Mesenchymal stem cell (in vitro differentiated cells and primary cell): ENCODE measurements around the gene MAN1A1.
"Not testable (repeated sequence)": the region's sequence is repeated elsewhere in the genome, so short reads cannot be mapped to it uniquely, and the experiment has no call there.

Experiments used
- DNase-seq: peaks from one replicate; pipeline ENCODE4 v3.0.0-alpha.2; 2013
- H2AFZ ChIP-seq: one replicate; pipeline ENCODE4 v1.6.1; 2013; ENCODE audit warnings: low read depth, mild to moderate bottlenecking, control low read depth, inconsistent platforms, low read length, moderate library complexity
- H2AK5ac ChIP-seq: 2 replicates; pipeline ENCODE4 v1.6.1; 2013; ENCODE audit warnings: low read length, moderate library complexity, mild to moderate bottlenecking, inconsistent platforms; ENCODE audit not compliant: severe bottlenecking
- H2BK120ac ChIP-seq: one replicate; pipeline ENCODE4 v1.6.1; 2013; ENCODE audit warnings: low read depth, mild to moderate bottlenecking, inconsistent platforms, low read length, moderate library complexity
- H2BK12ac ChIP-seq, 2 experiments: one replicate each; pipeline ENCODE4 v1.6.1; 2013; ENCODE audit warnings: inconsistent platforms in 2 of 2, low read length in 2 of 2, mild to moderate bottlenecking in 2 of 2, moderate library complexity in 2 of 2, control low read depth in 1 of 2
- H2BK15ac ChIP-seq: one replicate; pipeline ENCODE4 v1.6.1; 2013; ENCODE audit warnings: mild to moderate bottlenecking, low read depth, inconsistent platforms; ENCODE audit not compliant: poor library complexity, severe bottlenecking
- H2BK5ac ChIP-seq: 2 replicates; pipeline ENCODE4 v1.6.1; 2013; ENCODE audit warnings: low read depth, mild to moderate bottlenecking, low read length, control low read depth, inconsistent platforms; ENCODE audit not compliant: poor library complexity, severe bottlenecking
- H3K14ac ChIP-seq, 2 experiments: one replicate each; pipeline ENCODE4 v1.6.1; 2013; ENCODE audit warnings: inconsistent platforms in 2 of 2, low read length in 2 of 2, control low read depth in 1 of 2, mild to moderate bottlenecking in 1 of 2, moderate library complexity in 1 of 2
- H3K18ac ChIP-seq, 2 experiments: one replicate each; pipeline ENCODE4 v1.6.1; 2013; ENCODE audit warnings: inconsistent platforms in 2 of 2, low read length in 2 of 2, control low read depth in 1 of 2, low read depth in 1 of 2, mild to moderate bottlenecking in 1 of 2
- H3K23ac ChIP-seq, 2 experiments: one replicate each; pipeline ENCODE4 v1.6.1; 2013; ENCODE audit warnings: inconsistent platforms in 2 of 2, low read length in 2 of 2, mild to moderate bottlenecking in 2 of 2, moderate library complexity in 2 of 2, control low read depth in 1 of 2
- H3K27ac ChIP-seq: 2 replicates; pipeline ENCODE4 v1.5.1; 2013; ENCODE audit warnings: mild to moderate bottlenecking, moderate library complexity, low read length, control low read depth, inconsistent platforms; ENCODE audit not compliant: poor library complexity, severe bottlenecking
- H3K27me3 ChIP-seq, 2 experiments: 2 replicates each; pipeline versions ENCODE4 v1.6.1 to v1.7.0; 2013; ENCODE audit warnings: low read length in 2 of 2, mild to moderate bottlenecking in 2 of 2, moderate library complexity in 2 of 2, control low read depth in 1 of 2, inconsistent platforms in 1 of 2; ENCODE audit not compliant: control insufficient read depth in 1 of 2, insufficient read depth in 1 of 2
- H3K36me3 ChIP-seq, 2 experiments: 2 replicates each; pipeline versions ENCODE4 v1.6.1 to v1.7.0; 2013; ENCODE audit warnings: low read length in 2 of 2, control low read depth in 1 of 2, inconsistent platforms in 1 of 2, low read depth in 1 of 2, mild to moderate bottlenecking in 1 of 2; ENCODE audit not compliant: insufficient read depth in 2 of 2, control insufficient read depth in 1 of 2
- H3K4ac ChIP-seq, 2 experiments: one replicate each; pipeline ENCODE4 v1.6.1; 2013; ENCODE audit warnings: inconsistent platforms in 2 of 2, low read length in 2 of 2, mild to moderate bottlenecking in 2 of 2, moderate library complexity in 2 of 2, control low read depth in 1 of 2, low read depth in 1 of 2
- H3K4me1 ChIP-seq: 2 replicates; pipeline ENCODE4 v1.6.1; 2013; ENCODE audit warnings: low read depth, low read length, control low read depth; ENCODE audit not compliant: control insufficient read depth, insufficient read depth
- H3K4me2 ChIP-seq: 2 replicates; pipeline ENCODE4 v1.6.1; 2013; ENCODE audit warnings: low read length, mild to moderate bottlenecking, inconsistent platforms; ENCODE audit not compliant: poor library complexity, severe bottlenecking
- H3K4me3 ChIP-seq, 2 experiments: 2 replicates each; pipeline versions ENCODE4 v1.5.1 to v1.7.0; 2013; ENCODE audit warnings: low read length in 2 of 2, mild to moderate bottlenecking in 2 of 2, control low read depth in 1 of 2, low read depth in 1 of 2; ENCODE audit not compliant: insufficient read depth in 1 of 2
- H3K79me1 ChIP-seq: replicated peaks from 2 replicates; pipeline ENCODE4 v1.6.1; 2013; ENCODE audit warnings: mild to moderate bottlenecking, control low read depth, low read length, inconsistent platforms; ENCODE audit not compliant: poor library complexity, severe bottlenecking
- H3K9ac ChIP-seq: 2 replicates; pipeline ENCODE4 v1.7.0; 2013; ENCODE audit warnings: mild to moderate bottlenecking, low read length, moderate library complexity
- H3K9me3 ChIP-seq: 2 replicates; pipeline ENCODE4 v1.7.0; 2013; ENCODE audit warnings: mild to moderate bottlenecking, low read length; ENCODE audit not compliant: control insufficient read depth
- H4K8ac ChIP-seq: one replicate; pipeline ENCODE4 v1.6.1; 2013; ENCODE audit warnings: inconsistent platforms, mild to moderate bottlenecking, low read length, moderate library complexity
- H4K91ac ChIP-seq: one replicate; pipeline ENCODE4 v1.6.1; 2013; ENCODE audit warnings: mild to moderate bottlenecking, low read length, inconsistent platforms
- WGBS: methylation state at CpG from one replicate; pipeline ENCODE4 v1.1.7; 2013; ENCODE audit warnings: mixed read lengths; 5-methylcytosine and 5-hydroxymethylcytosine counted together

MAN1A1 gene

GRCh38 chr6:119169355-119169754, 180.2 kb downstream of the MAN1A1 start:
- not testable (repeated sequence) for H3K9ac ChIP-seq, H3K79me1 ChIP-seq, H2BK5ac ChIP-seq, H2AK5ac ChIP-seq, H4K91ac ChIP-seq, H3K27me3 ChIP-seq, H3K36me3 ChIP-seq, H2AFZ ChIP-seq, H3K4ac ChIP-seq, H2BK120ac ChIP-seq, H3K27ac ChIP-seq, H3K9me3 ChIP-seq, H4K8ac ChIP-seq, H3K18ac ChIP-seq, H3K14ac ChIP-seq, H3K4me1 ChIP-seq, H2BK15ac ChIP-seq, H3K4me3 ChIP-seq, H2BK12ac ChIP-seq, H3K4me2 ChIP-seq, H3K23ac ChIP-seq, DNase-seq
- WGBS: 97% methylated on average over 2 of the region's 2 CpGs

DNA sequence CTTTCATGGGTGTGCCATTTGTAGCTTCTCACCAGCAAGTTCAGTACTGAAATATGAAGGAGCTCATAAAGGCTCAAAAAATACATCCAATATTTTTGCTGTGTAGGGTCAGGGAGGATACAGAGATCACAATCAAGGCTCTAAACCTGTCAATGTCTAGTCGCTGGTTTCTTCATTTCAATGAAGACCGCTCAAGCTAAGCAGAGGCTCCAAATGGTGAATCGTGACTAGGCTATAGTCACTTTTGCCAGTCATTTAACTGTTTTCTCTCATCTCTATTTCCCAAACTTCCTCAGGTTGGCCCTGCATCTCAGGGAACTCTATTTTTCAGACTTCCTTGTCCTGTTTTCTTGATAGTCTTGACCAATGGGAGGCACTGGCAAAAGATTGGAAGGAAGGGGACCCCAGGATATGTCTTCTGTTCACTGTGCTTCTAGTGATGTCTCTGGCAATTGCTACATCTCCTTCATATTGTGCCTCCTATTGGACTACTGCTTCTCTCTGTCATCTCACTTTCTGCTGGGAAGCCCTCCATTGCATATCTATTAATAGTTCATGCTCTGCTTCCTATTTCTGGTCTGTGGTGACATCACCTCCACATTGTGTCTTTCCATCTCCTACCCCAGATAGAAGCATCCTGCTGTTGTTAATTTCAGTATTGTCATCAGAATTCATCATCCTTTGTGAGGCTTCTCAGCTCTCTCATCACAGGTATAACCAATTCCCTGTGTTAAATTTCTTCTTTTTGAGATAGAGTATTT, 183.4 kb downstream of the MAN1A1 start:
- Histone ChIP-seq H3K27ac (no peak overlapping the region), H4K8ac (no peak overlapping the region), H2BK12ac (no peak overlapping the region), H3K27me3 (no peaks in the 10 kb centered on the region), H3K9ac (no peak overlapping the region), H3K18ac (no peak overlapping the region), H3K23ac (no peak overlapping the region), H2AK5ac (no peak overlapping the region), H3K4me3 (no peak overlapping the region), H3K4me1 (peaks cover 3% of the 10 kb centered on the region), H3K9me3 (no peaks in the 10 kb centered on the region), H2BK15ac (no peak overlapping the region), H3K14ac (no peak overlapping the region), H4K91ac (no peak overlapping the region), H2AFZ (no peak overlapping the region), H3K4ac (no peak overlapping the region), H3K79me1 (no peaks in the 10 kb centered on the region), H2BK120ac (no peak overlapping the region), H3K36me3 (no peaks in the 10 kb centered on the region), H2BK5ac (no peak overlapping the region), H3K4me2 (no peak overlapping the region)
- no peak for DNase-seq
- whole genome bisulfite sequencing: 96% methylated on average over 3 of the region's 3 CpGs

DNA sequence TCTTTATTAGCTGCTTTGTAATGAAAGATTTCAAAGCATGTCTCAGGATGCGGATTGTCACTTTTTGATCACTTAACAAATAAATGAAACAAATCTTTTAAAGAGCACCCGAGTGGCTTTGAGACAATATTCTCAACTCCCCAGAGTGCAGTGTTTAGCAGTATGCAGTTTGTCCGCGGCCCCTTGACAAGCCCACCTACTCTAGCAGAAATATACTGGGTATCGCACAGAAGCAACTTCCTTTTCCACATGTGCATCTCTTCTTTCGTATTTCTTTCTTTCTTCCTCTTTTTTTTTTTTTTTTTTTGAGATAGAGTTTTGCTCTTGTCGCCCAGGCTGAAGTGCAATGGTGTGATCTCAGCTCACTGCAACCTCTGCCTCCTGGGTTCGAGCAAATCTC, 186.6 kb downstream of the MAN1A1 start:
- Histone ChIP-seq H3K9ac (no peak overlapping the region), H3K4me3 (no peak overlapping the region), H3K14ac (no peak overlapping the region), H3K4me2 (no peak overlapping the region), H2AFZ (no peak overlapping the region), H3K9me3 (peaks cover 2% of the 10 kb centered on the region), H2AK5ac (no peak overlapping the region), H3K79me1 (no peaks in the 10 kb centered on the region), H3K36me3 (no peaks in the 10 kb centered on the region), H2BK12ac (no peak overlapping the region), H3K27me3 (no peaks in the 10 kb centered on the region), H2BK120ac (no peak overlapping the region), H3K27ac (no peak overlapping the region), H4K91ac (no peak overlapping the region), H2BK15ac (no peak overlapping the region), H3K18ac (no peak overlapping the region), H3K4ac (no peak overlapping the region), H3K23ac (no peak overlapping the region), H4K8ac (no peak overlapping the region), H2BK5ac (no peak overlapping the region), H3K4me1 (peaks cover 3% of the 10 kb centered on the region)
- 97% methylated on average over 7 of the region's 8 CpGs for WGBS
- DNase-seq: no peak

DNA sequence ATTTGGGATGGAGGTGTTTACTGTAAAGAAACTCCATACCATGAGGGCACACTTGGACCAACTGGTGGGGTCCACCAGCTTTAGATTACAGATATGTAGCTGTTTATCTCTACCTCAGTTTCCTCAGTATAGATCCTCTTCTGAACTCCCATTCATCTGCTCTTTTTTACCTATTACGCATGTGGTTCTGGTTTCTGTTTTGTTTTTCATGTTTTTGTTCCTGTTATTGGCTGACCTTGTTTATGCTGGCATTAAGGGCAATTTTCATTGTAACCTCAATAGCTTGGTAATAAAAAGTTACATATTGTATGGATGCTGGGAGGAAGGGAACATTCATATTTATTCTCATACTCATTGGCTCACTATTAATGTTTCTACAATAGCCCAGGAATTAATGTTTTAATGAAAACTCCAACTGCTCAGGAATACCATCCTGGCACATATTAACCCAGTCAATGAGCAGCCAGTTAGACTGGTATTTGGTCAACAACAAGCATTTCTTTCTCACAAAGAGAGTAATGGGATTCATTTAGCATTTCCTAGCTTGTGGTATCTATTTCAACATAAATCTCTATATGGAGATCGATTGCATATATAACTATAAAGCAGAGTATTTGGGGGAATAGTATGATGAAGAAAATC, 187.3 kb downstream of the MAN1A1 start:
- Histone ChIP-seq H2AK5ac (no peak overlapping the region), H3K4ac (no peak overlapping the region), H4K91ac (no peak overlapping the region), H3K18ac (no peak overlapping the region), H3K4me3 (no peak overlapping the region), H3K14ac (no peak overlapping the region), H3K9ac (no peak overlapping the region), H3K79me1 (no peaks in the 10 kb centered on the region), H3K9me3 (peaks cover 2% of the 10 kb centered on the region), H3K23ac (no peak overlapping the region), H2BK12ac (no peak overlapping the region), H2BK15ac (no peak overlapping the region), H2BK5ac (no peak overlapping the region), H3K4me1 (peaks cover 3% of the 10 kb centered on the region), H4K8ac (no peak overlapping the region), H3K27ac (no peak overlapping the region), H3K4me2 (no peak overlapping the region), H2AFZ (no peak overlapping the region), H3K36me3 (no peaks in the 10 kb centered on the region), H3K27me3 (no peaks in the 10 kb centered on the region), H2BK120ac (no peak overlapping the region)
- no peak for DNase-seq
- no CpG with 5 or more reads among the region's 2 CpGs for WGBS
